GM13977 (cell line): ENCODE results near the gene CEP170B.
A peak's percentile ranks its signal among the peaks of the same experiment; 100 is the strongest.
"Not testable (repeated sequence)": the region's sequence is repeated elsewhere in the genome, so short reads cannot be mapped to it uniquely, and the experiment has no call there.

Experiments used
- DNase-seq: peaks from one replicate; pipeline ENCODE4 v3.0.0; 2012; ENCODE audit warnings: low spot score
- in situ Hi-C: fragments of 300-500 bp; cut with MboI; formaldehyde crosslinking; loops from one replicate; pipeline ENCODE4 v1.12.0; 2022; ENCODE audit warnings: low sequenced_read_pairs, low pct_unique_long_range_greater_than_20kb, mixed read lengths, inconsistent platforms; ENCODE audit not compliant: unreplicated experiment
- TF ChIP-seq, protein P1 (sequence below): IDR thresholded peaks from 2 replicates; pipeline ENCODE4 v1.5.1; 2012; ENCODE audit warnings: mild to moderate bottlenecking, control low read depth; ENCODE audit not compliant: insufficient read depth; ENCODE audit errors: extremely low read depth, missing control alignments

The CEP170B gene

DNA sequence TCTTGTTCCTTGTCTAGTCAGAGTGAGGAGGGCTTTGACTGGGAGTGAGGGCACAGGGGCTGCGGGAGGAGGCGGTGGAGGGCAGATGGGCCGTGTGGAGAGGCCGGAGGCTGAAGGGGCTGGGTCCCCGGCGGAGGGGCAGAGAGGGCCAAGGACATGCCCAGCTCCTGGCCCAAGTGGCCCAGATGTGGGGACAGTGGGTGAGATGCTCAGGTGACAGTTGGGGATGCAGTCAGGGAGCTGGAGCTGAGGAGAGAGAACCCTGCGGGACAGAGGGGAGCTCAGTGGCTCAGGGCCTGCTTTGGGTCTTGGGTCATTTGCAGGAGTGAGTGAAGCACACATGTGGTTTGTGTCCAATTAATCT is 33.1 kb downstream of the CEP170B start:
- in situ Hi-C loops = no loop called here
- TF ChIP-seq, protein P1, sequence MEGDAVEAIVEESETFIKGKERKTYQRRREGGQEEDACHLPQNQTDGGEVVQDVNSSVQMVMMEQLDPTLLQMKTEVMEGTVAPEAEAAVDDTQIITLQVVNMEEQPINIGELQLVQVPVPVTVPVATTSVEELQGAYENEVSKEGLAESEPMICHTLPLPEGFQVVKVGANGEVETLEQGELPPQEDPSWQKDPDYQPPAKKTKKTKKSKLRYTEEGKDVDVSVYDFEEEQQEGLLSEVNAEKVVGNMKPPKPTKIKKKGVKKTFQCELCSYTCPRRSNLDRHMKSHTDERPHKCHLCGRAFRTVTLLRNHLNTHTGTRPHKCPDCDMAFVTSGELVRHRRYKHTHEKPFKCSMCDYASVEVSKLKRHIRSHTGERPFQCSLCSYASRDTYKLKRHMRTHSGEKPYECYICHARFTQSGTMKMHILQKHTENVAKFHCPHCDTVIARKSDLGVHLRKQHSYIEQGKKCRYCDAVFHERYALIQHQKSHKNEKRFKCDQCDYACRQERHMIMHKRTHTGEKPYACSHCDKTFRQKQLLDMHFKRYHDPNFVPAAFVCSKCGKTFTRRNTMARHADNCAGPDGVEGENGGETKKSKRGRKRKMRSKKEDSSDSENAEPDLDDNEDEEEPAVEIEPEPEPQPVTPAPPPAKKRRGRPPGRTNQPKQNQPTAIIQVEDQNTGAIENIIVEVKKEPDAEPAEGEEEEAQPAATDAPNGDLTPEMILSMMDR = no peak
- peak; percentile 20 for DNase-seq

DNA sequence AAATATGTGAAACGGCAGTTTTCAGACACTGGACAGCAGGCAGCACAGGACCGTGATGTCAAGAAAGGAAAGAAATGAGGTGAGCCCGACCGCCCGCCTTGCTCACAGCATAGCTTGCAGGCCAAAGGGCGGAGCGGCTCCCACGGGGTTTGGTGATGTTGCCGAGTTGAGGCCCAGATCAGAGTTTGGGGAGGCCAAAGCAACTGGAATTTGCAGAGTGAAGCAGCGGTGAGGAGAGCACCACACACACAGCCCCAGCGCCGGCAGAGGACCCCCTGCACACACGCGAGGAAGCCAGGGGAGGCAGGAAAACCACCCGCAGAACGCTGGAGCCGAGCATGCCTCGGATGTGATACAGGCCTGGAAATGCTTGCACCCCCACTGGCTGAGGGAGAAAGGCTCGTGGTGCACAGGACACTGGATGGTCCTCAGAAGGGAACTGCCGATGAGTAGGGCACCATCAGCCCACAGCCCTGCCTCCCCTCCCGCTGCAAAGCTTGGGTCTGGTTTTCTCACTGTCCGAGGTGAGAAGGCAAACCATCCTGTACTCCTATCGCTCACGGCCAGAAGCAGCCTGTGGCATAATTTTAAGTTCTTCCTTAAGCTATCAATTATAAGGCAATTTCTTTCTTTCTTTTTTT is 33.9 kb downstream of the CEP170B start:
- in situ Hi-C loops = no loop called here
- no peak for DNase-seq
- TF ChIP-seq, protein P1 = no peak

DNA sequence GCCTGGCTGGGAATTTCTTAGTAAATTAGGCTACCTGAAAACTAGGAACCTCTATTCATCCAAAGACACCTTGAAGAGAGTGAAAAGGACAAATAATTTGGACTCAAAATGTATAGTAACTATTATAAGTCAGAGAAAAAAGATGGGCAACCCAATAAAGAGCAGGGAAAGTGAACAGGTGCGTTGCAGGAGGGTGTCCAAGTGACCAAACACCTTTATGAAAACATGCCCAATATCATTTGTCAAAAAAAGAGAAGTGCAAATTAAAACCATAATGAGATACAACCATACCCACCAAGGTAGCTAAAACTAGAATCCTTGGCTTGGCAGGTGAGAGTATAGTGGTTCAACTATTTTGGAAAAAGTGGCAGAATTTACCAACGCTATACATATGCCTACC is 34.7 kb downstream of the CEP170B start:
- DNase-seq = no peak
- TF ChIP-seq, protein P1 = no peak
- in situ Hi-C loops = no loop called here

DNA sequence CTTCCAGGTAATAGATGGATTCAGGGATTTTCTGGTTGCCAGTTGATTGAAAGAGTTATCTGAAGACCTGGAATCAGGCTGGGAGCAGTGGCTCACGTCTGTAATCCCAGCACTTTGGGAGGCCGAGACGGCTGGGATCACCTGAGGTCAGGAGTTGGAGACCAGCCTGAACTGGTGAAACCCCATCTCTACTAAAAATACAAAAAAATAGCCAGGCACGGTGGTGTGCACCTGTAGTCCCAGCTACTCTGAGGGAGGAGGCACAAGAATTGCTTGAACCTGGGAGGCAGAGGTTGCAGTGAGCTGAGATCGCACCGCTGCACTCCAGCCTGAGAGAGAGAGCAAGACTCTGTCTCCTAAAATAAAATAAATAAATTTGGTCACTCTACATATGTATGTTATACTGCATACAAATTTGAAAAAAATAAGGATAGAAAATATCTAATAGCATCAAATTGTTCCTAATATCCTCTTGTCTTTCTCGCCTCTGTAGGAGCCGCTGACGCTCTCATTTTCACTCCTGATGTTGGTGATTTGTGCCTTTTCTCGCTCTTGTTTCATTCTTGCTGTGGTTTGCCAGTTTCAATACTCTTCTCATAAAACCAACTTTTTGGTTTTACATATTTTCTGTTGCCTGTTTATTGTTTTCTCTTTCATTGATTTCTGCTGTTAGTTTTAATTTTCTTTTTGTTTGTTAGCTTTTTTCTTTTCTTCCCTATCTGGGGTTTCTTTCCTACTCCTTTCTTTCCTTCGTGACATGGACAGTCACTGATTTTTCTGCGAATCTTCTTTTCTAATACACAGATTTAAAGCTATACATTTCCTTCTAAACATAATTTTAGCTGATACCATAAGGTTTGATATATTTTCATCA is 35.8 kb downstream of the CEP170B start:
- in situ Hi-C loops = no loop called here
- TF ChIP-seq, protein P1 = no peak
- peak; percentile 39 for DNase-seq

DNA sequence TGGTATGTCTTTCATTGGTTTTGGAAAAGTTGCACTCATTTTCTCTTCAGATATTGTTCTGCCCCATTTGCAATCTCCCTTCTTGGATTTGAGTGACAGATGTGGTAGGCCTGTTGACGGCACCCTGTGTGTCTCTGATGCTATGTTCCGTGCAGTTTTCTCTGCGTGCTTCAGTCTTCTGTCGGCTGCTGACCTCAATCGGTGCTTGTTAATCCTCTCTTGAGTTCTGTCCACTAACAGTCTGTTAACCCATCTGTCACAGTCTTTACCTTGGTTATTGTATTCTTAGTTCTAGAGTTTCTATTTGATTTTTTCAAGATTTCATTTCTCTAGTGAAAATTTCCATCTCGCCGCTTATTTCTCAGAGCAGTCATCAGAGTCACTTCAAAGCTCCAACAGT is 38.9 kb downstream of the CEP170B start:
- TF ChIP-seq, protein P1 = no peak
- in situ Hi-C loops = no loop called here
- no peak for DNase-seq

DNA sequence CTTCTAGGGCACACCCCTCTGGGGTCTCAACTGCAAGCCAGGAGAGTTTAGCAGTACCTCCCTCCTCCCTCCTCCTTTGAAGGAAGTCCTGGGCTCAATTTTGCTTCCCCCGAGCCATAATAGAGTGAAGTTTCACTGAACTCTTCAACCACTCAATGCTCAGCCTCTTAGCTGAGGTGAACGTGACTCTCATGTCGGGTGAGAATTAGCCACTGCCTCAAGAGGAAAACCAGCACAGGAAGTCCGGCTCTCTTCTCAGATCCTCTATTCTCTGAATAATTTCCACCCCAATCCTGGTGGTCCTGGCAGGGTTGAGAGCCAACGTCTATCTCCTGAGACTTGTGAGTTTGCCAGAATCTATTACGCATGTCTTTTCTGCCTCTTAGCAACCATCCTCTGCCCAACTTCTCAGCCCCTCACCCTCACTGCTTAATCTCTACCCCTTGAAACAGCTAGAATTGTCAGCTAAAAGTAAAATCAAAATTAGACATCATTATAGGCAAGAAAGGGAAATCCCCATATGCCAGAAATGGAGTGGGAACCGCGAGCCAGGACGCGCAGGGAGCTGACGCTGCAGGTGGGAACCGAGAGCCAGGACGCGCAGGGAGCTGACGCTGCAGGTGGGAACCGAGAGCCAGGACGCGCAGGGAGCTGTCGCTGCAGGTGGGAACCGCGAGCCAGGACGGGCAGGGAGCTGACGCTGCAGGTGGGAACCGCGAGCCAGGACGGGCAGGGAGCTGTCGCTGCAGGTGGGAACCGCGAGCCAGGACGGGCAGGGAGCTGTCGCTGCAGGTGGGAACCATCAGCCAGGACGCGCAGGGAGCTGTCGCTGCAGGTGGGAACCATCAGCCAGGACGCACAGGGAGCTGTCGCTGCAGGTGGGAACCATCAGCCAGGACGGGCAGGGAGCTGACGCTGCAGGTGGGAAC is 39.8 kb downstream of the CEP170B start:
- in situ Hi-C loops, DNase-seq: not testable (repeated sequence)

DNA sequence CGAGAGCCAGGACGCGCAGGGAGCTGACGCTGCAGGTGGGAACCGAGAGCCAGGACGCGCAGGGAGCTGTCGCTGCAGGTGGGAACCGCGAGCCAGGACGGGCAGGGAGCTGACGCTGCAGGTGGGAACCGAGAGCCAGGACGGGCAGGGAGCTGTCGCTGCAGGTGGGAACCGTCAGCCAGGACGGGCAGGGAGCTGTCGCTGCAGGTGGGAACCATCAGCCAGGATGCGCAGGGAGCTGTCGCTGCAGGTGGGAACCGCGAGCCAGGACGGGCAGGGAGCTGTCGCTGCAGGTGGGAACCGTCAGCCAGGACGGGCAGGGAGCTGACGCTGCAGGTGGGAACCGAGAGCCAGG is 40.5 kb downstream of the CEP170B start:
- in situ Hi-C loops, DNase-seq: not testable (repeated sequence)
